GM19099 (cell line): ENCODE data around the gene CENPP.

Experiments used
- POLR2A ChIP-seq: IDR thresholded peaks from 3 replicates; pipeline ENCODE4 v1.6.1; 2011; ENCODE audit warnings: low read depth; ENCODE audit not compliant: insufficient read length; ENCODE audit errors: extremely low read depth

CENPP gene

GRCh38 chr9:92513349-92513748, 187.6 kb downstream of the CENPP start:
- TF ChIP-seq POLR2A, result no peak

- TF ChIP-seq POLR2A, result no peak
Measured at GRCh38 chr9:92514635-92515034, 188.9 kb downstream of the CENPP start.

DNA sequence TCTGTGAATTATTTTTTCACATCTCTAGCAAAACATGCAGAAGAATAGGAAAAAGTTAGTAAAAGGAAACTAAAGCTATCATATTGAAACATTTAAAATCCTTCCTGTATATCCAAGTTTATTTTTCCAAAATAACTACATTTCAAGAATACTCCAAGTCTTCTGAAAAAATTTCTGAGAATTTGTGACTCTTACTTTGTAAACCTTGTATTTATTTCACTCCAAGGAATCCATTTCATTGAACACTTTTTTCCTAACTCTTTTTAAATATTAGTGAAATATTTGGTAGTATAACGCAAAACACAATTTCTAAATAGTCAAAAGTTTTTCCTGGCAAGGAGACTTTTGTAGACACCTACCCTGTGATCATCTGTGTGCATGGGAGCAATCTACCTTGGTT, 190.8 kb downstream of the CENPP start:
- TF ChIP-seq POLR2A, result no peak

- no peak for TF ChIP-seq POLR2A
Measured at GRCh38 chr9:92517046-92517445, 191.3 kb downstream of the CENPP start.

DNA sequence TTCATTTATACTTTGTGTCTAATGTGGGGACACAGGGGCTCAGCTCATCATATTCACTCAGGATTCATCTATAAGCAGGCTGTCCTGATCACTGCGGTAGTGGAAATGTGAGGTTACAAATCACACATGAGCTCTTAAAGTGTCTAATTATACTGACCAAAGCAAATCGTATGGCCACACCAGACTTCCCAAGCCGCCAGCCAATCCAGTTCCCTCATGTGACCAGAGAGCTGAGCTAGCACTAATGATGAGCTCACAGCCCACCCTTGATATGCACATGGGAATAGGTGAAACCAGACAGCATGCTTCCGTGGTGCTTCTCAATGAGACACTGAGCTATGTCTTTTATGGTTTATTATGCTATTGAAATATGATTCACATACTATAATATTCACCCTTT, 192.4 kb downstream of the CENPP start:
- TF ChIP-seq POLR2A, result no peak

DNA sequence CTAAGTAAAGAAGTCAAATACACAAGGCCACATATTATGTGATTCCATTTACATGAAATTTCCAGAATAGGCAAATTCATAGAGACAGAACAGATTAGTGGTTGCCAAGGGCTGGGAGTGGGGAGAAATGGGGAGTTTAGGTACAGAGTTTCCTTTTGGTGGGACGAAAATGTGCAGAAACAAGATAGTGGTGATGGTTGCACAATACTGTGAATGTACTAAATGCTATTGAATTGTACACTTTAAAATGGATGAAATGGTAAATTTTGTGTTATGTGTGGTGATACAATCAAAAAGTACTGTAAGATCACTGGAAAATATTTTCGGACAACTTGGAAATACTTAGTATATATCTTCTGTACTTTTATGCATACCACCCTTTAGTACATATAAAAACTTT, 195.1 kb downstream of the CENPP start:
- TF ChIP-seq POLR2A, result no peak

DNA sequence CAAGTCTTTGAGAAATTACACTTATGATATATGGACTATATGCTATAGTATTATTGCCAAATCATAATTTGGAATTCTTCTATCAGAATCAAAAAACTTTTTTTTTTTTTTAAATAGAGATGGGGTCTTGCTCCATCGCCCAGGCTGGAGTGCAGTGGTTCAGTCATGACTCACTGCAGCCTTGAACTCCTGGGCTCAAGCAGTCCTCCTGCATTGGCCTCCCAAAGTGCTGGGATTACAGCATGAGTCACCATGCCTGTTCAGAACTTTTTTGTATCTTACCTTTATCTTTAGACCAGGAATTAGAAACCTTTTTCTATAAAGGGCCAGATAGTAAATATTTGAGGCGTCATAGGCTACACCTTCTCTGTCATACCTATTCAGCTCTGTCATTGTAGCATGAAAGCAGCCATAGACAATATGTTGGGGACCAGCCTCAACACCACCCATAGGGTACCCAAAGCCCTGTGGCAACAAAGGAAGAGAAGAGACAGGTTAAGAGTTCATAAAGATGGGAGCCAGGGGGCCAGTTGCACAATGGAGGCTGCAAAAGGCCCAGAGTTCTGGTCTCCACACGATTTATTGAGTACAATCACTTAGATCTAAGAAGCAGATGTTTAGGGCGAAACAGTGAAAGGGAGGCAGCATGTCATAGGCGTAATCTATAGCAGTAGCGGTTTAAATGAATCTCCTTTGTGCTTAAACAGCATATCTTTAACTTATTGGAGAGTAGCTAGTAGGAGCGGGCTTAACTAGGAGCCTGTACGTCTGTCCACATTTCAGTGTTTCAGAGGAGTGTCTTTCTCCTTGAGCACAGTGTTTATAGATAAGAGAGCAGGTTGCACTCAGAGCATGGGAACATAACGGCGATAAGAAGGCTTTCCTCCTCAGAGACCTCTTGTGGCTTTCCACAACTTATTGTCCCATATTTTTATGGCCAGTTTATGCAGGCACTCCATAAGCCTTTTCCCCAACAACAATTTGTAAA, 197.5 kb downstream of the CENPP start:
- TF ChIP-seq POLR2A, result no peak

DNA sequence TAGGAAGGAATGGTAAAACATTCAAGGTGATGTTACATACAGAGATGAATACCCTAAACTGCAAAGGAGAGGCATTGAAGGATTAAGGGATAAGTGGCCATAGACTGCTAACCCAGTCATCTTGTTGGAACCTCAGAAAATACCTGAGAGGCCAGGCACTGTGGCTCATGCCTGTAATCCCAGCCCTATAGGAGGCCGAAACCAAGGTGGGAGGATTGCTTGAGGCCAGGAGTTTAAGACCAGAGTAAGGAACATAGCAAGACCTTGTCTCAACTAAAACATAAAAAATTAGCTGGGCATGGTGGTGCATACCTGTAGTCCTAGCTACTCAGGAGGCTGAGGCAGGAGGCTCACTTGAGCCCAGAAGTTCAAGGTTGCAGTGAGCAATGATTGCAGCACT, 199.1 kb downstream of the CENPP start:
- TF ChIP-seq POLR2A, result no peak

- no peak for TF ChIP-seq POLR2A
Measured at GRCh38 chr9:92525306-92525705, 199.6 kb downstream of the CENPP start.

DNA sequence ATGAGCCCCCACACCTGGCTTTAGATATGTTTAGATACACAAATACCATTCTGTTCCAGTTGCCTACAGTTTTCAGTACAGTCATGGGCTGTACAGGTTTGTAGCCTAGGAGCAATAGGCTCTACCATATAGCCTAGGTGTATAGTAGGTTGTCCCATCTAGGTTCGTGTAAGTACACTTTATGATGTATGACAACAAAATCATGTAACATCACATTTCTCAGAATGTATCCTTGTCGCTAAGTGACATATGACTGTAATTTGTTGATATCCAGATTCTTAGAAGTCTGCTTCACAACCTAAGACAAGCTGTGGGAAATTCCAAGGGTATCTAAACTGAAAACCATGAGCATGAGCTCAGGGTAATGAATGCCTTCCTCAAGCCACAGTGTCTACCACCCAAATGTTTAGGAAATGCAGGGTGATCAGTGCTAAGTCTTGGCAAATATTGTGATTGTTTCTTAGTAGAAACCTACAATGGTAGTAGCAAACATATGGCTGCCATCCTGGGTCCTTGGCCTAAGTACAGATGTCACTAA, 201.6 kb downstream of the CENPP start:
- no peak for TF ChIP-seq POLR2A

DNA sequence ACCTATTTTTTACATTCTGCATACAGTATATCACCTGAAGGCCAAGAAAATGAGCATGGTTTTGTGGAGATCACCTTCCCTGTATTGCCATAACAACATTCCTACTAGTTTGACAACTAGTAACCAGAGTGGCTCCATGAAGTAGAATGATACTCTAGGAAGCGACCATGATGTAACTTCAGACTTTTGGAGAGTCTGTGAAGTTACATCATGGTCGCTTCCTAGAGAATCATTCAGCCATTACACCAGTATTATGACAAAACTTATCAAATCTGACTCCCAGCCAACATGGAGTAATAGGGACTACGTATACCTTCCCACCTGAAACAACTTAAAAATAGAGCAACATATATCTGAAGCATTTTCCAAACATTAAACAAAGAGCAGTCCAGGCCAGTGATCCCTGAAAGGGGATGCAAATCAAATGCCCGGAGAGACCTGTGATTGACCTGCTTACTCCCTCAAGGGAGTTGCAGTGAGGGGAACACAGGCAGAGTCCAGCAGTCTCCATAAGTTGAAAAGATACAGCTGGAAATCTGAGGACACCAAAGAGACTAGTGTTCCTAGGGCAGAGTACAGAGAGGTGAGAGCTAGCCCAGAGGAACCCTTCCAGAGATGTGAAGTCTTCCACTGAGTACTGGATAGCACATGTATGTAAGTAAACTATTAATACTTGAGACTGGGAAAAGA, 202.2 kb downstream of the CENPP start:
- no peak for TF ChIP-seq POLR2A

GRCh38 chr9:92528522-92528849, 202.7 kb downstream of the CENPP start:
- TF ChIP-seq POLR2A, result no peak

- no peak for TF ChIP-seq POLR2A
Measured at GRCh38 chr9:92529124-92529523, 203.4 kb downstream of the CENPP start.

GRCh38 chr9:92530893-92531292, 205.1 kb downstream of the CENPP start:
- TF ChIP-seq POLR2A, result no peak

GRCh38 chr9:92534204-92534603, 208.5 kb downstream of the CENPP start:
- TF ChIP-seq POLR2A, result no peak

DNA sequence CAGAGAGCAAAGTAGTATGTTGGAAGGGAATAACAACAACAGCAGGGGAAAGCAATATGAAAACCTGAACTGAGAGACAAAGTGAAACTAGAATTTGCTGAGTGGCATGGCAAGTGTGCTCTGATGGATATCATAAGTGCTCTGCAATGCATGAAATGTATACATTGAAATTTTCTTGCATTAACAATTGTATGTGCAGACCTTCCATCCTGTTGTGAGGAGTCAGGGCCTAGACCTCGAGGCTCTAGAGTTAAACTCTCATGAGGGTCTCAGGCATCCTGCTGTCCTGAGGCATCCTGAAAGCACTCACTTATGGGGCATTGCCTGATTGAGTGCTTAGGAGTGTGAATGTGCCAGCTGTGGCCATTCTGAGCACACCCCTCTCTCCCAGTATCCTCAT, 208.9 kb downstream of the CENPP start:
- TF ChIP-seq POLR2A, result no peak

- TF ChIP-seq POLR2A, result no peak
Measured at GRCh38 chr9:92535940-92536850, 210.4 kb downstream of the CENPP start, which contains the start of gene ECM2. TSS of gene ECM2 (minus strand) at chr9:92535990. CDS start at chr9:92522866, 13,124 bp downstream.
